ENCODE results near the gene SUMF2.
"Not testable (repeated sequence)": the region's sequence is repeated elsewhere in the genome, so short reads cannot be mapped to it uniquely, and the experiment has no call there.

The SUMF2 gene

GRCh38 chr7:56063882-56064625, at the start of gene SUMF2:
Gene SUMF2, plus strand, starts transcription at chr7:56064286. Its CDS starts 26 bp downstream, at chr7:56064312.
- DNase-seq = peak; percentile 93

- not testable (repeated sequence) for DNase-seq
Measured at GRCh38 chr7:56017015-56017414, 47.1 kb upstream of the SUMF2 start.

GRCh38 chr7:56019501-56019900, 44.6 kb upstream of the SUMF2 start:
- no peak for DNase-seq

GRCh38 chr7:56023500-56023899, 40.6 kb upstream of the SUMF2 start:
- no peak for DNase-seq

- DNase-seq = no peak
Measured at GRCh38 chr7:56026538-56026937, 37.5 kb upstream of the SUMF2 start.

- no peak for DNase-seq
Measured at GRCh38 chr7:56028942-56029630, 35.0 kb upstream of the SUMF2 start.

GRCh38 chr7:56030340-56030739, 33.7 kb upstream of the SUMF2 start:
- no peak for DNase-seq

GRCh38 chr7:56031556-56031955, 32.5 kb upstream of the SUMF2 start:
- not testable (repeated sequence) for DNase-seq

GRCh38 chr7:56032578-56032977, 31.5 kb upstream of the SUMF2 start:
- not testable (repeated sequence) for DNase-seq

GRCh38 chr7:56033671-56034432, 30.2 kb upstream of the SUMF2 start:
- peak; percentile 75 to 82 for DNase-seq

- no peak for DNase-seq
Measured at GRCh38 chr7:56040730-56041129, 23.4 kb upstream of the SUMF2 start.

GRCh38 chr7:56045758-56046157, 18.3 kb upstream of the SUMF2 start:
- not testable (repeated sequence) for DNase-seq

GRCh38 chr7:56046721-56047445, 17.2 kb upstream of the SUMF2 start:
- DNase-seq = no peak

GRCh38 chr7:56047446-56048116, 16.5 kb upstream of the SUMF2 start:
- not testable (repeated sequence) for DNase-seq

GRCh38 chr7:56048245-56048644, 15.8 kb upstream of the SUMF2 start:
- DNase-seq = no peak

GRCh38 chr7:56048763-56049162, 15.3 kb upstream of the SUMF2 start:
- DNase-seq = not testable (repeated sequence)

- no peak for DNase-seq
Measured at GRCh38 chr7:56051053-56051338, 13.1 kb upstream of the SUMF2 start.

- DNase-seq = peak; percentile 94 to 95
Measured at GRCh38 chr7:56051339-56052191, 12.5 kb upstream of the SUMF2 start, which contains the start of the genes CCT6A and PSPH. Gene CCT6A, plus strand, starts transcription at chr7:56051765. Its CDS starts 84 bp downstream, at chr7:56051849. Gene PSPH, minus strand, starts transcription at chr7:56051444. Its CDS starts 30,232 bp downstream, at chr7:56021212.

- DNase-seq = no peak
Measured at GRCh38 chr7:56053379-56053778, 10.7 kb upstream of the SUMF2 start.

- no peak for DNase-seq
Measured at GRCh38 chr7:56053993-56054392, 10.1 kb upstream of the SUMF2 start.

- no peak for DNase-seq
Measured at GRCh38 chr7:56062382-56062781, 1.7 kb upstream of the SUMF2 start.

Data from activated T-cell treated with anti-CD3 and anti-CD28 coated beads, Interleukin-2, amount 50 U/mL, for 48 hours (primary cell).